HepG2 (cell line): ENCODE results near the gene RHBDL3. TPM values are rescaled to one million over a fixed set of nuclear protein-coding genes. Genes with fewer than 3 reads are reported as not detected.

Experiments used
- ARNT ChIP-seq: fragments of 450-650 bp; IDR thresholded peaks from 2 replicates; pipeline ENCODE4 v1.6.1; 2017
- ELK4 ChIP-seq: sonication (generic); formaldehyde crosslinking; IDR thresholded peaks from 2 replicates; pipeline ENCODE4 v1.9.0; 2021; ENCODE audit warnings: missing genetic modification reagents, borderline replicate concordance
- NFRKB ChIP-seq: fragments of 450-650 bp; IDR thresholded peaks from 2 replicates; pipeline ENCODE4 v1.6.1; 2017
- TAF15 ChIP-seq: fragments of 200-400 bp; formaldehyde crosslinking; IDR thresholded peaks from one replicate; pipeline ENCODE4 v1.6.1; 2018; ENCODE audit warnings: mild to moderate bottlenecking, low read depth, low read length; ENCODE audit not compliant: poor library complexity, severe bottlenecking
- ZFP1 ChIP-seq: IDR thresholded peaks from 2 replicates; pipeline ENCODE4 v1.6.1; 2016
- ZNF143 ChIP-seq: sonication (generic); formaldehyde crosslinking; IDR thresholded peaks from 2 replicates; pipeline ENCODE4 v1.4.0; 2020; ENCODE audit warnings: missing genetic modification reagents
- ZNF382 ChIP-seq: sonication (generic); formaldehyde crosslinking; IDR thresholded peaks from 2 replicates; pipeline ENCODE4 v1.5.0; 2020; ENCODE audit warnings: missing genetic modification reagents, mild to moderate bottlenecking, borderline replicate concordance
- polyA plus RNA-seq, 8 experiments: library from polyadenylated mRNA; depleted of rRNA in 3 of 8; stranded (reverse) in 7 of 8; unstranded in 1 of 8; fragments of >200 nt; fragmentation: Illumina TruSeq in 4 of 8; extraction: Trizol in 4 of 8; gene quantifications; 2 replicates each; pipeline versions ENCODE4 v1.2.1 to v1.2.3, GENCODE V29; 2011 to 2016; ENCODE audit warnings: low read depth in 4 of 8, missing spikeins in 1 of 8, mixed read lengths in 1 of 8; ENCODE audit not compliant: insufficient read depth in 1 of 8
- total RNA-seq, 5 experiments: library from RNA; depleted of rRNA; stranded (reverse); fragments of >200 nt; fragmentation: Illumina TruSeq; extraction: Trizol; gene quantifications; 2 replicates each; pipeline ENCODE4 v1.2.3, GENCODE V29; 2016; ENCODE audit warnings: low read depth in 1 of 5
- TF ChIP-seq, protein P1 (sequence below), 2 experiments: fragments of 450-650 bp in 1 of 2; sonication (generic) in 1 of 2; formaldehyde crosslinking in 1 of 2; IDR thresholded peaks; 2 replicates each; pipeline versions ENCODE4 v1.6.1 to v1.8.0; 2016 to 2022; ENCODE audit warnings: antibody characterized with exemption in 1 of 2, mild to moderate bottlenecking in 1 of 2, missing genetic modification reagents in 1 of 2
- TF ChIP-seq, protein P2 (sequence below): sonication (generic); formaldehyde crosslinking; IDR thresholded peaks from 2 replicates; pipeline ENCODE4 v1.4.0; 2020; ENCODE audit warnings: mild to moderate bottlenecking, missing genetic modification reagents

RHBDL3 gene
- total and polyA plus RNA-seq, 2 of the 13 experiments (the other 11 are each of a cell fraction or from before 2014, with no cell fraction given): 0.09 TPM; not detected in 1

- TF ChIP-seq, protein P1, sequence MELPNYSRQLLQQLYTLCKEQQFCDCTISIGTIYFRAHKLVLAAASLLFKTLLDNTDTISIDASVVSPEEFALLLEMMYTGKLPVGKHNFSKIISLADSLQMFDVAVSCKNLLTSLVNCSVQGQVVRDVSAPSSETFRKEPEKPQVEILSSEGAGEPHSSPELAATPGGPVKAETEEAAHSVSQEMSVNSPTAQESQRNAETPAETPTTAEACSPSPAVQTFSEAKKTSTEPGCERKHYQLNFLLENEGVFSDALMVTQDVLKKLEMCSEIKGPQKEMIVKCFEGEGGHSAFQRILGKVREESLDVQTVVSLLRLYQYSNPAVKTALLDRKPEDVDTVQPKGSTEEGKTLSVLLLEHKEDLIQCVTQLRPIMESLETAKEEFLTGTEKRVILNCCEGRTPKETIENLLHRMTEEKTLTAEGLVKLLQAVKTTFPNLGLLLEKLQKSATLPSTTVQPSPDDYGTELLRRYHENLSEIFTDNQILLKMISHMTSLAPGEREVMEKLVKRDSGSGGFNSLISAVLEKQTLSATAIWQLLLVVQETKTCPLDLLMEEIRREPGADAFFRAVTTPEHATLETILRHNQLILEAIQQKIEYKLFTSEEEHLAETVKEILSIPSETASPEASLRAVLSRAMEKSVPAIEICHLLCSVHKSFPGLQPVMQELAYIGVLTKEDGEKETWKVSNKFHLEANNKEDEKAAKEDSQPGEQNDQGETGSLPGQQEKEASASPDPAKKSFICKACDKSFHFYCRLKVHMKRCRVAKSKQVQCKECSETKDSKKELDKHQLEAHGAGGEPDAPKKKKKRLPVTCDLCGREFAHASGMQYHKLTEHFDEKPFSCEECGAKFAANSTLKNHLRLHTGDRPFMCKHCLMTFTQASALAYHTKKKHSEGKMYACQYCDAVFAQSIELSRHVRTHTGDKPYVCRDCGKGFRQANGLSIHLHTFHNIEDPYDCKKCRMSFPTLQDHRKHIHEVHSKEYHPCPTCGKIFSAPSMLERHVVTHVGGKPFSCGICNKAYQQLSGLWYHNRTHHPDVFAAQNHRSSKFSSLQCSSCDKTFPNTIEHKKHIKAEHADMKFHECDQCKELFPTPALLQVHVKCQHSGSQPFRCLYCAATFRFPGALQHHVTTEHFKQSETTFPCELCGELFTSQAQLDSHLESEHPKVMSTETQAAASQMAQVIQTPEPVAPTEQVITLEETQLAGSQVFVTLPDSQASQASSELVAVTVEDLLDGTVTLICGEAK (IDR thresholded peaks at IDR 0.05): no peak
- TF ChIP-seq, protein P1 (CRISPR knock-in tag; IDR thresholded peaks at IDR 0.05): no peak; the same call in 1 of the 2 replicates
- TF ChIP-seq, protein P2, sequence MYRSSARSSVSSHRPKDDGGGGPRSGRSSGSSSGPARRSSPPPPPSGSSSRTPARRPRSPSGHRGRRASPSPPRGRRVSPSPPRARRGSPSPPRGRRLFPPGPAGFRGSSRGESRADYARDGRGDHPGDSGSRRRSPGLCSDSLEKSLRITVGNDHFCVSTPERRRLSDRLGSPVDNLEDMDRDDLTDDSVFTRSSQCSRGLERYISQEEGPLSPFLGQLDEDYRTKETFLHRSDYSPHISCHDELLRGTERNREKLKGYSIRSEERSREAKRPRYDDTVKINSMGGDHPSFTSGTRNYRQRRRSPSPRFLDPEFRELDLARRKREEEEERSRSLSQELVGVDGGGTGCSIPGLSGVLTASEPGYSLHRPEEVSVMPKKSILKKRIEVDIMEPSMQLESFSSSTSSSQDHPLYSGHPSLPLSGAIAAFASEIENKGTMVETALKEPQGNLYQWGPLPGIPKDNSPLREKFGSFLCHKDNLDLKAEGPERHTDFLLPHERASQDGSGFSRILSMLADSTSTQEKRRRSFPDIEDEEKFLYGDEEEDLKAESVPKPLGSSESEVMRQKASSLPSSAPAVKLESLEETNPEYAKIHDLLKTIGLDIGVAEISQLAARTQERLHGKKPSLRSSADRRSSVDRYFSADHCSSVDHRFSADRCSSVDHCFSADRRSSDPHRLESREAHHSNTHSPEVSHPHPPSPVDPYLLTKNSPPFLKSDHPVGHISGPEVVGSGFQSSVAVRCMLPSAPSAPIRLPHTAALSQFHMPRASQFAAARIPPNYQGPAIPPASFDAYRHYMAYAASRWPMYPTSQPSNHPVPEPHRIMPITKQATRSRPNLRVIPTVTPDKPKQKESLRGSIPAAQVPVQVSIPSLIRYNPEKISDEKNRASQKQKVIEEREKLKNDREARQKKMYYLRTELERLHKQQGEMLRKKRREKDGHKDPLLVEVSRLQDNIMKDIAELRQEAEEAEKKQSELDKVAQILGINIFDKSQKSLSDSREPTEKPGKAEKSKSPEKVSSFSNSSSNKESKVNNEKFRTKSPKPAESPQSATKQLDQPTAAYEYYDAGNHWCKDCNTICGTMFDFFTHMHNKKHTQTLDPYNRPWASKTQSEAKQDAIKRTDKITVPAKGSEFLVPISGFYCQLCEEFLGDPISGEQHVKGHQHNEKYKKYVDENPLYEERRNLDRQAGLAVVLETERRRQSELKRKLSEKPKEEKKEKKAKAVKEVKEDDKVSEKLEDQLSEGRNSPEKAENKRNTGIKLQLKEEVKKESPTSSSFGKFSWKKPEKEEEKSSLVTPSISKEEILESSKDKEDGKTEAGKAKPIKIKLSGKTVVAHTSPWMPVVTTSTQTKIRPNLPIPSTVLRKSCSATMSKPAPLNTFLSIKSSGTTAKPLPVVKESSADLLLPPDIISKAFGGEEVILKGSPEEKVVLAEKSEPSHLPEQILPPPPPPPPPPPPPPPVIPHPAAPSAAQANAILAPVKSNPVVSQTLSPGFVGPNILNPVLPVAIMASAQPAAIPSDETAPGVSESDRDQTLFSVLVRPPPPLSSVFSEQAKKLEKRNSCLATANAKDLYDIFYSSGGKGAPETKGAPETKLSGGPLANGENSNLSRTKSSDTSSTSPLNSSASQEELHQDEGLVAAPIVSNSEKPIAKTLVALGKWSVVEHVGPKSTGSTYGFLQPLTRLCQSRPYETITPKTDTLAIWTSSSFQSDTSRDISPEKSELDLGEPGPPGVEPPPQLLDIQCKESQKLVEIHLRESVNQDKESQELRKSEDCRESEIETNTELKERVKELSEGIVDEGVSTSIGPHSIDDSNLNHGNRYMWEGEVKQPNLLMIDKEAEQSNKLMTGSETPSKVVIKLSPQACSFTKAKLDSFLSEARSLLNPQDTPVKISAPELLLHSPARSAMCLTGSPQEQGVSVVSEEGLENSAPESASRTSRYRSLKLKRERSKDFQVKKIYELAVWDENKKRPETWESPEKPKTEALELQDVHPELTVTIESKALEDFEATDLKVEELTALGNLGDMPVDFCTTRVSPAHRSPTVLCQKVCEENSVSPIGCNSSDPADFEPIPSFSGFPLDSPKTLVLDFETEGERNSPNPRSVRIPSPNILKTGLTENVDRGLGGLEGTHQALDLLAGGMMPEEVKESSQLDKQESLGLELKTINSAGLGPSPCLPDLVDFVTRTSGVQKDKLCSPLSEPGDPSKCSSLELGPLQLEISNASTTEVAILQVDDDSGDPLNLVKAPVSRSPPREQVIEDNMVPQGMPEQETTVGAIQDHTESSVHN (CRISPR knock-in tag): no peak
- no peak for TF ChIP-seq ELK4 (CRISPR knock-in tag)
- peak; percentile 47 for TF ChIP-seq TAF15
- no peak; the same call in 1 of the 2 replicates for TF ChIP-seq ZFP1 (CRISPR knock-in tag)
- TF ChIP-seq NFRKB: peak; percentile 99
- TF ChIP-seq ARNT: no peak
- no peak for TF ChIP-seq ZNF382 (CRISPR knock-in tag)
- TF ChIP-seq ZNF143 (CRISPR knock-in tag): peak; percentile 91
Measured at GRCh38 chr17:32349854-32350665, 84.4 kb downstream of the RHBDL3 start, which contains the start of gene ZNF207 (continued).
